ENCODE results near the gene E2F2.

Gene E2F2

GRCh38 chr1:23545851-23546250, 14.8 kb upstream of the E2F2 start:
- DNase-seq = no peak

GRCh38 chr1:23544444-23545389, 13.7 kb upstream of the E2F2 start:
- peak; percentile 54 for DNase-seq

- no peak for DNase-seq
Measured at GRCh38 chr1:23543707-23544443, 12.8 kb upstream of the E2F2 start.

GRCh38 chr1:23542940-23543339, 11.9 kb upstream of the E2F2 start:
- DNase-seq = peak; percentile 22

GRCh38 chr1:23539698-23540266, 8.7 kb upstream of the E2F2 start:
- peak; percentile 88 for DNase-seq

GRCh38 chr1:23537296-23537973, 6.4 kb upstream of the E2F2 start:
- DNase-seq = no peak

GRCh38 chr1:23533246-23534023, 2.4 kb upstream of the E2F2 start:
- no peak for DNase-seq

GRCh38 chr1:23531562-23532094, 595 bp upstream of the E2F2 start:
- DNase-seq = no peak

GRCh38 chr1:23530087-23530746, 816 bp downstream of the E2F2 start:
- DNase-seq = no peak

- DNase-seq = no peak
Measured at GRCh38 chr1:23529146-23530086, 1.6 kb downstream of the E2F2 start.

GRCh38 chr1:23528250-23528978, 2.6 kb downstream of the E2F2 start:
- peak; percentile 43 for DNase-seq

- no peak for DNase-seq
Measured at GRCh38 chr1:23527900-23528249, 3.2 kb downstream of the E2F2 start.

- no peak for DNase-seq
Measured at GRCh38 chr1:23527366-23527765, 3.7 kb downstream of the E2F2 start.

GRCh38 chr1:23526329-23527041, 4.5 kb downstream of the E2F2 start:
- no peak for DNase-seq

GRCh38 chr1:23525558-23526250, 5.3 kb downstream of the E2F2 start:
- DNase-seq = no peak

GRCh38 chr1:23524716-23525401, 6.2 kb downstream of the E2F2 start:
- DNase-seq = no peak

GRCh38 chr1:23524163-23524562, 6.9 kb downstream of the E2F2 start:
- DNase-seq = no peak
